ENCODE results near the gene MRPL14. TPM values are rescaled to one million over a fixed set of nuclear protein-coding genes. Genes with fewer than 3 reads are reported as not detected.
A peak's percentile ranks its signal among the peaks of the same experiment; 100 is the strongest.
"Not testable (repeated sequence)": the region's sequence is repeated elsewhere in the genome, so short reads cannot be mapped to it uniquely, and the experiment has no call there.

The MRPL14 gene
- total RNA-seq, 4 donors from 2014 or later, result 100 to 180 (median 152) TPM

GRCh38 chr6:44099192-44099591 is 28.1 kb downstream of the MRPL14 start:
- no peak for DNase-seq
- Histone ChIP-seq H3K27ac (no peak overlapping the region), H3K9me3 (no peaks in the 10 kb centered on the region), H3K36me3 (peaks cover 0 to 7% of the 10 kb centered on the region in 2 donors), H3K4me1 (peaks cover 12 to 18% of the 10 kb centered on the region in 2 donors), H3K27me3 (no peaks in the 10 kb centered on the region), H3K4me3 (no peak overlapping the region)
- intact Hi-C loops (cut with DNase I; ENCODE audit: low total_unique reads) (loop anchor here (5.0 kb wide), 2 partner anchors 33 to 238 kb away; no protein-coding TSS in a partner anchor), in situ Hi-C loops (cut with MboI; ENCODE audit: low sequenced_read_pairs in 4 of 4) (loop anchor here (25.0 kb wide), 1 partner anchor 437 kb away; no protein-coding TSS in a partner anchor)
- TF ChIP-seq POLR2A (IDR thresholded peaks at IDR 0.05), result no peak
- no peak for TF ChIP-seq CTCF (IDR thresholded peaks at IDR 0.05 in 4 of 5, conservative IDR thresholded peaks at IDR 0.05 in 1 of 5)
- ATAC-seq, result no peak

- Histone ChIP-seq H3K27ac (peak overlapping the region; percentile 24 to 48 (median 40)), H3K9me3 (no peaks in the 10 kb centered on the region), H3K27me3 (no peaks in the 10 kb centered on the region), H3K4me1 (peaks cover 7 to 12% of the 10 kb centered on the region in 2 donors), H3K4me3 (no peak overlapping the region), H3K36me3 (peaks cover 0 to 7% of the 10 kb centered on the region in 2 donors)
- intact Hi-C loops (cut with DNase I; ENCODE audit: low total_unique reads), result loop anchor here (5.0 kb wide), 2 partner anchors 34 to 239 kb away; no protein-coding TSS in a partner anchor
- in situ Hi-C loops (cut with MboI; ENCODE audit: low sequenced_read_pairs in 4 of 4), result loop anchor here (25.0 kb wide), 1 partner anchor 436 kb away; no protein-coding TSS in a partner anchor
- no peak for TF ChIP-seq POLR2A (IDR thresholded peaks at IDR 0.05)
- no peak for TF ChIP-seq CTCF (IDR thresholded peaks at IDR 0.05 in 4 of 5, conservative IDR thresholded peaks at IDR 0.05 in 1 of 5)
- ATAC-seq (no peak), DNase-seq (no peak)
Observed at GRCh38 chr6:44097782-44098317, 29.4 kb downstream of the MRPL14 start.

- in situ Hi-C loops (cut with MboI; ENCODE audit: low sequenced_read_pairs in 4 of 4), result loop anchor here (25.0 kb wide), 1 partner anchor 434 kb away; no protein-coding TSS in a partner anchor
Observed at GRCh38 chr6:44096612-44097011, 30.6 kb downstream of the MRPL14 start.

GRCh38 chr6:44095243-44095623 is 32.0 kb downstream of the MRPL14 start:
- not testable (repeated sequence) for H3K9me3 ChIP-seq, H3K27me3 ChIP-seq, H3K27ac ChIP-seq, H3K4me3 ChIP-seq, ATAC-seq, DNase-seq, H3K36me3 ChIP-seq, H3K4me1 ChIP-seq
- in situ Hi-C loops (cut with MboI; ENCODE audit: low sequenced_read_pairs in 4 of 4), result loop anchor here (25.0 kb wide), 1 partner anchor 433 kb away; no protein-coding TSS in a partner anchor
- intact Hi-C loops (cut with DNase I; ENCODE audit: low total_unique reads), result loop anchor here (5.0 kb wide), 2 partner anchors 37 to 242 kb away; no protein-coding TSS in a partner anchor

More at GRCh38 chr6:44096612-44097011, 30.6 kb downstream of the MRPL14 start:
- peaks cover 7 to 12% of the 10 kb centered on the region in 2 donors for H3K4me1 ChIP-seq
- H3K9me3 ChIP-seq, result no peaks in the 10 kb centered on the region
- TF ChIP-seq POLR2A (IDR thresholded peaks at IDR 0.05) (no peak), CTCF (IDR thresholded peaks at IDR 0.05 in 4 of 5, conservative IDR thresholded peaks at IDR 0.05 in 1 of 5) (peak; percentile 83 to 88 (median 86))
- no peaks in the 10 kb centered on the region for H3K27me3 ChIP-seq
- peaks cover 0 to 7% of the 10 kb centered on the region in 2 donors for H3K36me3 ChIP-seq
- peak overlapping the region in 1 of 4 donors; percentile 37 for H3K27ac ChIP-seq
- peak; percentile 77 to 86 for ATAC-seq
- no peak overlapping the region for H3K4me3 ChIP-seq
- intact Hi-C loops (cut with DNase I; ENCODE audit: low total_unique reads), result loop anchor here (1.0 to 5.0 kb wide), 3 partner anchors 36 to 241 kb away; no protein-coding TSS in a partner anchor
- DNase-seq, result peak; percentile 56 to 74

All from gastrocnemius medialis (tissue), 4 donors.